Cortex of kidney (tissue), 1 donor: ENCODE data around the gene NCAPH2.

Source experiments
- DNase-seq: peaks from one replicate; lab custom pipeline; 2025; lab: John Stamatoyannopoulos, UW

Gene NCAPH2

GRCh38 chr22:50574383-50574755 is 66.3 kb downstream of the NCAPH2 start:
- no peak for DNase-seq
